Aorta (tissue), 5 donors: ENCODE data around the gene LSAMP. TPM values are rescaled to one million over a fixed set of nuclear protein-coding genes. Genes with fewer than 3 reads are reported as not detected.
"Not testable (repeated sequence)": the region's sequence is repeated elsewhere in the genome, so short reads cannot be mapped to it uniquely, and the experiment has no call there.

ENCODE experiments used
- ATAC-seq: fragments of 200-7000 bp; cut with Tn5 transposase; one replicate; pipeline ENCODE4 v1.9.1; 2022; ENCODE audit warnings: moderate library complexity; ENCODE audit not compliant: low FRiP score
- DNase-seq, 2 donors: peaks; one replicate each; pipeline ENCODE4 v3.0.0-alpha.2; 2020
- H3K27ac ChIP-seq, 2 donors: one replicate each; pipeline ENCODE4 v1.5.1; 2013; ENCODE audit warnings: low read length in 2 of 2, mild to moderate bottlenecking in 2 of 2, moderate library complexity in 2 of 2, control low read depth in 1 of 2, inconsistent platforms in 1 of 2, low read depth in 1 of 2
- H3K27me3 ChIP-seq, 2 donors: one replicate each; pipeline ENCODE4 v1.6.1; 2013; ENCODE audit warnings: control low read depth in 1 of 2, low read length in 1 of 2, mild to moderate bottlenecking in 1 of 2, moderate library complexity in 1 of 2; ENCODE audit not compliant: insufficient read depth in 2 of 2, control insufficient read depth in 1 of 2
- H3K36me3 ChIP-seq, 2 donors: one replicate each; pipeline ENCODE4 v1.6.1; 2013; ENCODE audit warnings: control low read depth in 1 of 2, low read length in 1 of 2, mild to moderate bottlenecking in 1 of 2; ENCODE audit not compliant: insufficient read depth in 2 of 2, control insufficient read depth in 1 of 2
- H3K4me1 ChIP-seq, 2 donors: one replicate each; pipeline ENCODE4 v1.6.1; 2013; ENCODE audit warnings: low read length in 2 of 2, control low read depth in 1 of 2, mild to moderate bottlenecking in 1 of 2, moderate library complexity in 1 of 2; ENCODE audit not compliant: insufficient read depth in 2 of 2, control insufficient read depth in 1 of 2
- H3K4me3 ChIP-seq, 2 donors: one replicate each; pipeline ENCODE4 v1.5.1; 2013; ENCODE audit warnings: low read length in 2 of 2, control low read depth in 1 of 2, mild to moderate bottlenecking in 1 of 2
- H3K9me3 ChIP-seq: one replicate; pipeline ENCODE4 v1.6.1; 2013; ENCODE audit warnings: mild to moderate bottlenecking, low read length; ENCODE audit not compliant: control insufficient read depth
- WGBS, 2 donors: extraction: QIAGEN DNeasy Blood & Tissue Kit; methylation state at CpG; one replicate each; pipeline ENCODE4 v1.1.7; 2013; 5-methylcytosine and 5-hydroxymethylcytosine counted together
- intact Hi-C, 2 donors: fragments of 100-400 bp; cut with DNase I; formaldehyde crosslinking; loops; one replicate each; pipeline versions ENCODE4 v1.14.2 to v1.15.0; 2022
- polyA plus RNA-seq, 2 donors: library from polyadenylated mRNA; stranded (reverse); fragments of 200-250 nt; gene quantifications; one replicate each; pipeline ENCODE4 v1.2.3, GENCODE V29; 2013
- total RNA-seq, 2 donors: library from RNA; stranded (reverse); fragmentation: NEBNext Ultra II Directional; extraction: Animal tissue kit (Norgen Biotek cat#: 25700); gene quantifications; one replicate each; pipeline ENCODE4 v1.2.1, GENCODE V29; 2021
- donor health status: healthy with polysubstance abuse.
- donor health status: Bipolar disorder and iron deficiency.
- donor health status: DM: no; HTN: no; CAD: no.
- donor health status: DM: no; HTN: no; CAD: no.
- donor health status: DM: yes; HTN: yes; CAD: no.

LSAMP gene
- total and polyA plus RNA-seq, 4 donors = 0.38 to 7.8 (median 0.88) TPM; not detected in 1

DNA sequence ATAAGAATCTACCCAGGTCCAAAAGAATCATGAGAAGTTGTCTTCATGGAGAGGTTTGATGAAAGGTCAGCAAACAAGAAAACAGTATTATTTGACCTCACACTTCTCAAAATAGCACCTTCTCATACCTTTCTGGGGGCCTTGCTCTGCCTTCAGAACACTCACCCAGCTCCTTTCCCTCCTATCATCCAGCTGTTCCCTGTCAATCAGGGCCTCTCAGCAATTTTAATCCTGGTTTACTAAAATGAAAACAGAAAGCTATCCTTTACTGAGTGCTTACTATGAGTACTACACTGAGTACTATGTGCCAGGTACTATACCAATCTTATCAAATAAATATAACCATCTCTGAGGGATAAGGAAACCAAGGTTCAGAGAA, 683.4 kb downstream of the LSAMP start:
- Histone ChIP-seq H3K36me3 (no peaks in the 10 kb centered on the region), H3K4me3 (no peak overlapping the region), H3K27ac (no peak overlapping the region), H3K9me3 (no peaks in the 10 kb centered on the region), H3K27me3 (no peaks in the 10 kb centered on the region), H3K4me1 (no peaks in the 10 kb centered on the region)
- DNase-seq (no peak), ATAC-seq (no peak)
- intact Hi-C loops = no loop called here

DNA sequence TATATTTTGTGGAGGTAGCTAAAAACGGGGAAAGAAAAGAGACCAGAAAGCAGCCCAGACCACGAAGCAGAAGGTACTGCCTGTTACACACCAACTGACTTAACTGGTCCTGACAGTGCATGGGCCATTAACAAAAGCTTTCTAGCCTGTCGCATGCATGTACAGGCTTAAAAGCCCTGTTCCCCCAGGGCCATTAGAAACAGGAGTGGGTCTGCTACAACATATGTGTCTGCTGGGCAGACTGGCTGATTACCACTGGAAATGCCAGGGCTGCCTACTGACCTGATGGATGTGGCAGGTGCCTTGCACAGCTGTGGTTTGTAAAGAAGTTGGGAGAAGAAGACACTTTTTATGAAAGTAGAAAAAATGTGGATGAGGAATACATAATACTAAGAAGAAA, 684.6 kb downstream of the LSAMP start:
- Histone ChIP-seq H3K4me1 (no peaks in the 10 kb centered on the region), H3K27me3 (no peaks in the 10 kb centered on the region), H3K27ac (no peak overlapping the region), H3K36me3 (no peaks in the 10 kb centered on the region), H3K9me3 (no peaks in the 10 kb centered on the region), H3K4me3 (no peak overlapping the region)
- 85 to 86% methylated on average over 3 of the region's 3 CpGs for WGBS, 2 donors
- ATAC-seq (no peak), DNase-seq (no peak)
- intact Hi-C loops = no loop called here

DNA sequence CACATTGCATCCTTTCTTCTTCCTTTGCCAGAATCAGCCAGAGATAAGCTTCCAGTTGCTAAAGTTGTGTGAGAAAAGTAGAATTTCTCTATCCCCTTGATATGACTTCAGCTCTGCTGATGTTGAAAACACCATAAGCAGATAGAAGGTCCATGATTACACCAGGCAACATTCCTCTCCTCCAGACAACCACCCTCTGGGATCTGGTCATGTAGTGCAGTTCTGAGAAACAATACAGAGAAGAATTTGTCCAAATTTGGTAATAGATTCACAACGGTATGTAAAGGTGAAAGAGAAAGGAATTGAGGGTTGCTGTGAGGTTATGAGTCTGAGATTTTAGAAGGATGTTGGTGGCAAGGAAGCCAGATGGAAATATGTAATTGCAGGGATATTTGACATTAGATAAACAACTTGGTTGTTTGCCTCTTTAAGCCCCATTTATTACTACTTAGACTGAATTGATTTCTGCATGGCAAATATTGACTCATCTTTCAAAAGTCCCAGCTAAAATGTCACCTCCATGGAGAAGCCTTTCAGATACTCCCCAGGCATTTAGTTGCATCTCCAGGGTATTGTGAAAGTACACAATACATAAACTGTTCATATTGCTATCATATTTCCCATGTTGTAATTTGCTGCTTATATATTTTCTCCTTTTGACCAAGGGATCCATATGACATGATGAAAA, 687.1 kb downstream of the LSAMP start:
- H3K4me3 ChIP-seq = no peak overlapping the region
- H3K27me3 ChIP-seq = no peaks in the 10 kb centered on the region
- no peak for ATAC-seq
- no peaks in the 10 kb centered on the region for H3K9me3 ChIP-seq
- DNase-seq = no peak
- no peaks in the 10 kb centered on the region for H3K4me1 ChIP-seq
- no peak overlapping the region for H3K27ac ChIP-seq
- intact Hi-C loops = no loop called here
- WGBS, 2 donors = 60 to 73% methylated on average over 1 of the region's 1 CpG
- H3K36me3 ChIP-seq = no peaks in the 10 kb centered on the region

DNA sequence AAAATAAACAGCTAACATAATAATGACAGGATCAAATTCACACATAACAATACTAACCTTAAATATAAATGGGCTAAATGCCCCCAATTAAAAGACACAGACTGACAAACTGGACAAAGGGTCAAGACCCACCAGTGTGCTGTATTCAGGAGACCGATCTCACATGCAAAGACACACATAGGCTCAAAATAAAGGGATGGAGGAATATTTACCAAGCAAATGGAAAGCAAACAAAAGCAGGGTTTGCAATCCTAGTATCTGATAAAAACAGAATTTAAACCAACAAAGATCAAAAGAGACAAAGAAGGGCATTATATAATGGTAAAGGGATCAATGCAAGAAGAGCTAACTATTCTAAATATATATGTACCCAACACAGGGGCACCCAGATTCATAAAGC, 692.3 kb downstream of the LSAMP start:
- H3K36me3 ChIP-seq, H3K4me1 ChIP-seq, H3K4me3 ChIP-seq, ATAC-seq, H3K9me3 ChIP-seq, H3K27ac ChIP-seq, DNase-seq, H3K27me3 ChIP-seq, intact Hi-C loops: not testable (repeated sequence)
- 48 to 95% methylated on average over 1 of the region's 1 CpG for WGBS, 2 donors
